Stomach (tissue), 4 donors: ENCODE data around the gene CEP41.

Source experiments
- CTCF ChIP-seq, 7 experiments: fragments of 450-650 bp in 4 of 7; fragments of 200-600 bp in 3 of 7; sonication (generic) in 3 of 7; IDR thresholded peaks; one replicate each; pipeline ENCODE4 v1.5.1; 2016 to 2019; ENCODE audit warnings: antibody characterized with exemption in 7 of 7, control low read depth in 2 of 7, mild to moderate bottlenecking in 1 of 7
- EP300 ChIP-seq: sonication (generic); formaldehyde crosslinking; IDR thresholded peaks from one replicate; pipeline ENCODE4 v1.6.1; 2017; ENCODE audit warnings: antibody characterized with exemption
- POLR2A ChIP-seq, 4 donors: fragments of 450-650 bp; IDR thresholded peaks; one replicate each; pipeline ENCODE4 v1.6.1; 2016; ENCODE audit warnings: antibody characterized with exemption in 4 of 4, control low read depth in 2 of 4, mild to moderate bottlenecking in 1 of 4, moderate library complexity in 1 of 4
- POLR2AphosphoS5 ChIP-seq, 3 donors: sonication (generic); formaldehyde crosslinking; IDR thresholded peaks; one replicate each; pipeline ENCODE4 v1.6.1; 2016; ENCODE audit warnings: antibody characterized with exemption in 3 of 3

- TF ChIP-seq CTCF (IDR thresholded peaks at IDR 0.05) = no peak
- TF ChIP-seq EP300 = no peak
- no peak for TF ChIP-seq POLR2A (IDR thresholded peaks at IDR 0.05)
- no peak for TF ChIP-seq POLR2AphosphoS5 (IDR thresholded peaks at IDR 0.05)
Measured at GRCh38 chr7:130369831-130370550, 70.8 kb downstream of the CEP41 start.
